DND-41 (cell line): ENCODE results near the gene PWWP2B.

Source experiments
- ATAC-seq: fragments of 200-7000 bp; cut with Tn5 transposase; 3 replicates; pipeline ENCODE4 v1.9.1; 2021; ENCODE audit warnings: low read depth; ENCODE audit not compliant: insufficient read depth
- DNase-seq: peaks from one replicate; pipeline ENCODE4 v3.0.0-alpha.2; 2020
- H2AFZ ChIP-seq: 2 replicates; pipeline ENCODE4 v1.6.0; 2012; ENCODE audit warnings: low read depth, low read length
- H3K27ac ChIP-seq: 2 replicates; pipeline ENCODE4 v1.5.1; 2012; ENCODE audit warnings: low read length, inconsistent platforms
- H3K27me3 ChIP-seq: fragments of 200-600 bp; sonication (generic); 2 replicates; pipeline ENCODE4 v1.6.0; 2012; ENCODE audit warnings: low read length, mild to moderate bottlenecking, inconsistent platforms; ENCODE audit not compliant: insufficient read depth, poor library complexity
- H3K36me3 ChIP-seq: 2 replicates; pipeline ENCODE4 v1.5.1; 2012; ENCODE audit warnings: low read length, inconsistent platforms; ENCODE audit not compliant: insufficient read depth
- H3K4me1 ChIP-seq: 2 replicates; pipeline ENCODE4 v1.5.1; 2012; ENCODE audit warnings: mild to moderate bottlenecking, low read length; ENCODE audit not compliant: insufficient read depth
- H3K4me2 ChIP-seq: 2 replicates; pipeline ENCODE4 v1.6.0; 2012; ENCODE audit warnings: mild to moderate bottlenecking, moderate library complexity, low read length, inconsistent platforms; ENCODE audit not compliant: insufficient read depth
- H3K4me3 ChIP-seq, 2 experiments: fragments of 200-600 bp in 1 of 2; shearing (Covaris generic) in 1 of 2; 2 replicates each; pipeline ENCODE4 v1.5.1; 2012 to 2016; ENCODE audit warnings: inconsistent platforms in 2 of 2, low read length in 2 of 2, mild to moderate bottlenecking in 2 of 2, low read depth in 1 of 2, moderate library complexity in 1 of 2
- H3K79me2 ChIP-seq: 2 replicates; pipeline ENCODE4 v1.6.0; 2012; ENCODE audit warnings: low read length, inconsistent platforms; ENCODE audit not compliant: insufficient read depth
- H3K9ac ChIP-seq: 2 replicates; pipeline ENCODE4 v1.6.0; 2012; ENCODE audit warnings: low read depth, mild to moderate bottlenecking, inconsistent platforms, low read length, moderate library complexity
- H3K9me3 ChIP-seq: 2 replicates; pipeline ENCODE4 v1.5.1; 2012; ENCODE audit warnings: low read length, moderate library complexity, mild to moderate bottlenecking, inconsistent platforms; ENCODE audit not compliant: insufficient read depth, severe bottlenecking
- H4K20me1 ChIP-seq: 2 replicates; pipeline ENCODE4 v1.6.0; 2012; ENCODE audit warnings: low read length; ENCODE audit not compliant: insufficient read depth
- CTCF ChIP-seq: IDR thresholded peaks from 2 replicates; pipeline ENCODE4 v1.5.1; 2012; ENCODE audit warnings: borderline replicate concordance, low read length, moderate library complexity, mild to moderate bottlenecking; ENCODE audit not compliant: poor library complexity, severe bottlenecking; ENCODE audit errors: extremely low read depth
- EZH2 ChIP-seq: IDR thresholded peaks from 3 replicates; pipeline ENCODE4 v1.6.1; 2012; ENCODE audit warnings: borderline replicate concordance, low read depth, mild to moderate bottlenecking, moderate library complexity, low read length, inconsistent platforms; ENCODE audit not compliant: severe bottlenecking

Gene PWWP2B

DNA sequence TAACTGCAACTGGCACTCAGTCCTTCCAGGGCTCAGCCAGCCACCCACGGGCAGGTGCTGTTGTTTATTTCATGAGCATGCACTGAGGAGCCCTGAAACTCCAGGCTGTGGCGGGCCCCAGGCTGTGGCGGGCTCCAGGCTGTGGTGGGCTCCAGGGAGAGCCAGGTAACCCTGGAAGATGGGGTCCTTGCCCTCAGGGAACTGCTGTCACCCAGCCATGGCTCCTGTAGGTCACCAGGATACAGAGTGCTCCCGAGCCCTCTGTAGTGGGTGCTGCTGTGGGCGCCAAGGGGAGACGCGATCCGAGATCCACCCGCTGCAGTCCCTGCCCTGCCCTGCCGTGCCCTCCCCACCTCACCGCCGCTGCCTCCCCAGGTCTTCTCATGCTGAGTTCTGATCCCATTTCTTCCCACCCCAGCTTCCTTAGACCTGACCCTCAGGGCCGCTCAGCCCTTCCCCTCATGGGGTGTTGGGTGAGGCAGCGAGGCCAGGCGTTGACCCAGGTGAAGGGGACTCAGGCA, 35.4 kb upstream of the PWWP2B start:
- Histone ChIP-seq H3K4me3 (no peak overlapping the region), H3K4me1 (no peaks in the 10 kb centered on the region), H2AFZ (no peak overlapping the region), H3K4me2 (no peak overlapping the region), H3K36me3 (peaks cover 3% of the 10 kb centered on the region; the same call in 1 of the 2 replicates), H3K9ac (no peak overlapping the region), H3K79me2 (no peaks in the 10 kb centered on the region), H3K27ac (no peak overlapping the region), H3K9me3 (no peaks in the 10 kb centered on the region), H4K20me1 (no peaks in the 10 kb centered on the region), H3K27me3 (no peaks in the 10 kb centered on the region)
- DNase-seq (no peak), ATAC-seq (no peak)
- TF ChIP-seq CTCF (no peak), EZH2 (no peak)

GRCh38 chr10:132362151-132362611, 34.8 kb upstream of the PWWP2B start:
- no peaks in the 10 kb centered on the region for H3K27me3 ChIP-seq
- no peak overlapping the region for H3K4me3 ChIP-seq
- no peak for TF ChIP-seq CTCF
- TF ChIP-seq EZH2 = no peak
- H3K36me3 ChIP-seq = peaks cover 3% of the 10 kb centered on the region; the same call in 1 of the 2 replicates
- H3K79me2 ChIP-seq = no peaks in the 10 kb centered on the region
- no peak overlapping the region for H3K27ac ChIP-seq
- H2AFZ ChIP-seq = no peak overlapping the region
- H3K4me2 ChIP-seq = no peak overlapping the region
- DNase-seq (no peak), ATAC-seq (no peak)
- no peaks in the 10 kb centered on the region for H4K20me1 ChIP-seq
- H3K4me1 ChIP-seq = no peaks in the 10 kb centered on the region
- no peaks in the 10 kb centered on the region for H3K9me3 ChIP-seq
- H3K9ac ChIP-seq = no peak overlapping the region

GRCh38 chr10:132363376-132363775, 33.6 kb upstream of the PWWP2B start:
- TF ChIP-seq CTCF (no peak), EZH2 (no peak)
- H3K79me2 ChIP-seq = no peaks in the 10 kb centered on the region
- H3K36me3 ChIP-seq = peaks cover 3% of the 10 kb centered on the region; the same call in 1 of the 2 replicates
- H3K9me3 ChIP-seq = no peaks in the 10 kb centered on the region
- H2AFZ ChIP-seq = no peak overlapping the region
- H3K4me2 ChIP-seq = no peak overlapping the region
- H3K4me1 ChIP-seq = no peaks in the 10 kb centered on the region
- no peak for ATAC-seq
- H3K27me3 ChIP-seq = no peaks in the 10 kb centered on the region
- no peak overlapping the region for H3K4me3 ChIP-seq
- no peaks in the 10 kb centered on the region for H4K20me1 ChIP-seq
- no peak overlapping the region for H3K9ac ChIP-seq
- H3K27ac ChIP-seq = no peak overlapping the region
- DNase-seq = no peak
